T-helper 1 cell treated with Interleukin-12 subunit alpha and Interleukin-12 subunit beta and Interleukin-4 antibody, amounts not matched to agents 30 ng/mL and 1 ng/mL, for 36 hours (primary cell): ENCODE results near the gene PHF20. TPM values are rescaled to one million over a fixed set of nuclear protein-coding genes. Genes with fewer than 3 reads are reported as not detected.
"Not testable (repeated sequence)": the region's sequence is repeated elsewhere in the genome, so short reads cannot be mapped to it uniquely, and the experiment has no call there.

Experiments
- intact Hi-C: fragments of 100-400 bp; cut with micrococcal nuclease; formaldehyde crosslinking; loops from one replicate; pipeline ENCODE4 v1.15.1; 2024
- total RNA-seq: library from RNA; stranded (reverse); gene quantifications from 2 replicates; pipeline ENCODE4 v1.2.3, GENCODE V29; 2022

PHF20 gene
- total RNA-seq, 1 donor from 2014 or later: 62.7 TPM

- intact Hi-C loops: loop anchor here (1.0 to 2.0 kb wide), 5 partner anchors 73 to 692 kb away; partner anchors contain the start of genes CPNE1, ERGIC3, NFS1 and RBM12
These were observed 796 bp downstream of the PHF20 start for GRCh38 chr20:35772563-35773058.

GRCh38 chr20:35773154-35773751 lies 1.4 kb downstream of the PHF20 start:
- intact Hi-C loops: loop anchor here (1.0 to 2.0 kb wide), 2 partner anchors 74 to 692 kb away; partner anchors contain the start of genes NFS1 and ROMO1

GRCh38 chr20:35774391-35774790 lies 2.6 kb downstream of the PHF20 start:
- intact Hi-C loops: no loop called here

GRCh38 chr20:35776513-35777101 lies 4.8 kb downstream of the PHF20 start:
- intact Hi-C loops: no loop called here

GRCh38 chr20:35783811-35784210 lies 12.0 kb downstream of the PHF20 start:
- intact Hi-C loops: not testable (repeated sequence)

- intact Hi-C loops: not testable (repeated sequence)
These were observed 13.7 kb downstream of the PHF20 start for GRCh38 chr20:35785541-35785940.

- intact Hi-C loops: no loop called here
These were observed 17.0 kb downstream of the PHF20 start for GRCh38 chr20:35788796-35789195.

- intact Hi-C loops: no loop called here
These were observed 19.3 kb downstream of the PHF20 start for GRCh38 chr20:35791097-35791496.

GRCh38 chr20:35791821-35792220 lies 20.0 kb downstream of the PHF20 start:
- intact Hi-C loops: no loop called here

- intact Hi-C loops: no loop called here
These were observed 20.9 kb downstream of the PHF20 start for GRCh38 chr20:35792740-35793139.

- intact Hi-C loops: no loop called here
These were observed 24.8 kb downstream of the PHF20 start for GRCh38 chr20:35796571-35796970.

- intact Hi-C loops: no loop called here
These were observed 30.1 kb downstream of the PHF20 start for GRCh38 chr20:35801865-35802264.

GRCh38 chr20:35806075-35806474 lies 34.3 kb downstream of the PHF20 start:
- intact Hi-C loops: no loop called here

- intact Hi-C loops: no loop called here
These were observed 36.1 kb downstream of the PHF20 start for GRCh38 chr20:35807877-35808276.

GRCh38 chr20:35820715-35821114 lies 48.9 kb downstream of the PHF20 start:
- intact Hi-C loops: no loop called here

GRCh38 chr20:35821807-35822242 lies 50.0 kb downstream of the PHF20 start:
- intact Hi-C loops: no loop called here

- intact Hi-C loops: no loop called here
These were observed 51.3 kb downstream of the PHF20 start for GRCh38 chr20:35823147-35823546.

GRCh38 chr20:35823937-35824336 lies 52.1 kb downstream of the PHF20 start:
- intact Hi-C loops: no loop called here

GRCh38 chr20:35826397-35826998 lies 54.7 kb downstream of the PHF20 start:
- intact Hi-C loops: no loop called here

GRCh38 chr20:35828434-35828833 lies 56.6 kb downstream of the PHF20 start:
- intact Hi-C loops: no loop called here

GRCh38 chr20:35828916-35829315 lies 57.1 kb downstream of the PHF20 start:
- intact Hi-C loops: no loop called here

GRCh38 chr20:35830264-35830663 lies 58.4 kb downstream of the PHF20 start:
- intact Hi-C loops: no loop called here
